HUES48 (cell line): Measurements from ENCODE around the gene NUDT1.
"Not testable (repeated sequence)": the region's sequence is repeated elsewhere in the genome, so short reads cannot be mapped to it uniquely, and the experiment has no call there.

Experiments used
- H3K27ac ChIP-seq: one replicate; pipeline ENCODE4 v1.7.0; 2013; ENCODE audit warnings: low read depth, low read length, inconsistent platforms
- H3K27me3 ChIP-seq: 2 replicates; pipeline ENCODE4 v1.6.1; 2013; ENCODE audit warnings: mild to moderate bottlenecking, low read length; ENCODE audit not compliant: control insufficient read depth, insufficient read depth
- H3K36me3 ChIP-seq: 2 replicates; pipeline ENCODE4 v1.6.1; 2013; ENCODE audit warnings: low read length; ENCODE audit not compliant: control insufficient read depth, insufficient read depth
- H3K4me1 ChIP-seq: 2 replicates; pipeline ENCODE4 v1.6.1; 2013; ENCODE audit warnings: mild to moderate bottlenecking, low read length; ENCODE audit not compliant: control insufficient read depth, insufficient read depth
- H3K4me3 ChIP-seq: 2 replicates; pipeline ENCODE4 v1.5.1; 2013; ENCODE audit warnings: mild to moderate bottlenecking, low read depth, low read length
- H3K9ac ChIP-seq: 2 replicates; pipeline ENCODE4 v1.6.1; 2013; ENCODE audit warnings: mild to moderate bottlenecking, low read depth, low read length, moderate library complexity
- H3K9me3 ChIP-seq: 2 replicates; pipeline ENCODE4 v1.6.1; 2013; ENCODE audit warnings: low read length; ENCODE audit not compliant: control insufficient read depth, insufficient read depth

The NUDT1 gene

DNA sequence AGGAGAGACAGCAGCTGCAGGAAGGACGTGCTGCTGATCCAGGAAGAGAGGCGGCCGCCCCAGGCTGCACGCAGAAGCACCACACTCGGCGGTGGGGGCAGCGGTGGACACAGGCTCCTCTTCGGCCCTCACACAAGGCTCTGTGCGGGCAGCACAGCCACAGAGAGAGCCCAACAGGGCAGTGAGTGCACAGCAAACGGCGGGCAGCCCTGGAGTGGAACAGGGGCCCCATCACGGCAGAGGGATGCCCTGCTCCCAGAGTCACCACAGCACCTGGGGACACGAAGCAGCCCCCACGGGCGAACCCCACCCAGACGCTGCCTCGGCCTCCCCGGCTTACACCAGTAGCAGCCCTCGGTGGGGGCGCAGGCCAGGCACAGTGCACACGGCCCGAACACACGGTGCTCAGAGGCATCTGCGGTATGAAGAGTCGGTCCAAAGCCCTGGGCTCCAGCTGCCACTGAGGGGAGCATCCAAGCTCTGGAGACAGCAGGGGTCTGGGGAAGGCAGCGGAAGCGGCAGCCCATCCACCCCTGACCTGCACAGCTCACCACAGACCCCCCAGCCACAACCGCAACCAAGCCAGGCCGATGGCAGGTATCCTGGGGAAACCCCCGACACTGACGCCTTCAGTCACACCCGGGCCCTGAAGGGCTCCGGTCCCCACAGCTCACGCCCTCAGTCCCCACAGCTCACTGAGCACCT, 16.8 kb downstream of the NUDT1 start:
- no peak overlapping the region for H3K27ac ChIP-seq
- H3K36me3 ChIP-seq = peaks cover 44% of the 10 kb centered on the region
- H3K4me3 ChIP-seq = no peak overlapping the region
- H3K9ac ChIP-seq = no peak overlapping the region
- no peaks in the 10 kb centered on the region for H3K27me3 ChIP-seq
- no peaks in the 10 kb centered on the region for H3K9me3 ChIP-seq
- H3K4me1 ChIP-seq = no peaks in the 10 kb centered on the region

DNA sequence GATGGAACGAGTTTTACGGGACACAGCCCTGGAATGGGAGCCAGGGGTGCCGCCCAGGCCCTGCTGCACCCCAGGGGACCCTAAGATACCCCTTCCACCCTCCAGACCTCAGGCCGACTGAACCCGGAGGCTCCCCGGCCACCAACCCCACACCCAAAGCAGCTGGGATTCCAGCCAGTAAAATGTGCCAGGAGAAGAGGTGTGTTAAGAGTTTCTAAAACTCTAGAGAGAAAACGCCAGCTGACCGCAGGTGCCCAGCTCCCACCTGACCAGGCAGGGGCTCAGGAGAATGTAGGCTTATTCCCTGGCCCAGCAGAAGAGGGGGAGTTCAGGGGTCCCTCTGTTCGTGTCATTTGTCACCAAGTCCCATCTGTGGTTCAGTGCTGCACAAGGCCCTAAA, 17.5 kb downstream of the NUDT1 start:
- H3K27ac ChIP-seq = no peak overlapping the region
- H3K9ac ChIP-seq = no peak overlapping the region
- H3K9me3 ChIP-seq = no peaks in the 10 kb centered on the region
- no peaks in the 10 kb centered on the region for H3K27me3 ChIP-seq
- no peak overlapping the region for H3K4me3 ChIP-seq
- H3K4me1 ChIP-seq = no peaks in the 10 kb centered on the region
- H3K36me3 ChIP-seq = peaks cover 47% of the 10 kb centered on the region

DNA sequence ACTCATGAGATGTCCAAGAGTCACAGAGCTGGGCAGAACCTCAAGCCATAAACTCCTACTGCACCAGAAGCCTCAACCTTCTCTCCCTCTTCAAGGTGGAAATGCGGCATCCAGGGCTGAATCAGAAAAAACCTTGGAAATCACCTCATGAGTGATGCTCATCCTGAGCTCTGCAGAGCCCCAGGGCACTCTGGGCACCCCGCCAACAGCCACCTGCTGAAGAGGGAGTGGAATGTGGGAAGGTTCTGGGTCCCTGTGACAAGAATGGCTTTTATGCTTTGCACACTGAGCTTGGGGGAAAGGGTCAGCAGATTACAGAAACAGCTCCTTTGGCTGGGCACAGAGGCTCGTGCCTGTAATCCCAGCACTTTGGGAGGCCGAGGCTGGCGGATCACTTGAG, 18.8 kb downstream of the NUDT1 start:
- no peaks in the 10 kb centered on the region for H3K4me1 ChIP-seq
- H3K27me3 ChIP-seq = no peaks in the 10 kb centered on the region
- H3K27ac ChIP-seq = no peak overlapping the region
- H3K4me3 ChIP-seq = no peak overlapping the region
- no peak overlapping the region for H3K9ac ChIP-seq
- H3K36me3 ChIP-seq = peaks cover 40% of the 10 kb centered on the region
- H3K9me3 ChIP-seq = no peaks in the 10 kb centered on the region

DNA sequence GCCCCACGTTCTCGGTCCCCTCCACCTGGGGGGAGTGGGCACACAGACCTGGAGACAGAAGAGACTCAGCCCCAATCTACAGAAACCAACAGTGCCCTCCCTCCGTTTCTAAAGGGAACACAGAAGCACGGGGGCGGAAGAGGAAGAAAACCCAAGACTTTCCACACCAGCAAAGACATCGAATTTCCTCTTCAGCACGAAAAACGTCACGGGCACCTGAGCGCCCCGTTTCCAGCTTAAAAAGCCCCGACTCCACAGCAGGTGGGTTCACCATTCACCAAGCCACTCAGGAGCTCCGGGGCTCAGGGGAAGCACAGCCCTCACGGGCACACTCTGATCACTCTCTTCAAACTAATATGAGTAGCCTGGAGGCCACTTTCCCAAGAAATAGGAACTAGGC, 19.6 kb downstream of the NUDT1 start:
- H3K9me3 ChIP-seq = no peaks in the 10 kb centered on the region
- H3K36me3 ChIP-seq = peaks cover 33% of the 10 kb centered on the region
- H3K9ac ChIP-seq = no peak overlapping the region
- H3K4me3 ChIP-seq = no peak overlapping the region
- no peaks in the 10 kb centered on the region for H3K4me1 ChIP-seq
- H3K27me3 ChIP-seq = no peaks in the 10 kb centered on the region
- no peak overlapping the region for H3K27ac ChIP-seq

DNA sequence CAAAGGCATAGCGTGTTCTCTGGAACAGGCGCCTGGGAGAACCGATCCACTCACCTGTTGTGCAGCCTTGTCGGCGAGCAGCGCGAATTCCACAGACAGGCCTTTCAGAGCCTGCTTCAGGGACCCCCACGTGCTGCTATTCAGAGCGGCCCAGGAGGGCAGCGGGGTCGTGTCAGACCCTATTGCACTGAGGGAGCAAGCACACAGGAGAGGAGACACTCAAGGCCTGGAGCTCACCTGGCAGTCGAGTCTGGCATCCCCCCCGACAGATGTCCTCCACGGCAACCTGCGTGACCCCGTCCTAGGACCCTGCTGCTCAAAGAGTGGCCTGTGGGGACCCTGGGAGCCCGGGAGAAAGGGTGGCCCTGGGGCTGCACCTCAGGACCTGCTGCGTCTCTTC, 21.1 kb downstream of the NUDT1 start:
- Histone ChIP-seq H3K9ac (no peak overlapping the region), H3K27me3 (no peaks in the 10 kb centered on the region), H3K27ac (no peak overlapping the region), H3K4me1 (no peaks in the 10 kb centered on the region), H3K36me3 (peaks cover 23% of the 10 kb centered on the region), H3K9me3 (no peaks in the 10 kb centered on the region), H3K4me3 (no peak overlapping the region)

DNA sequence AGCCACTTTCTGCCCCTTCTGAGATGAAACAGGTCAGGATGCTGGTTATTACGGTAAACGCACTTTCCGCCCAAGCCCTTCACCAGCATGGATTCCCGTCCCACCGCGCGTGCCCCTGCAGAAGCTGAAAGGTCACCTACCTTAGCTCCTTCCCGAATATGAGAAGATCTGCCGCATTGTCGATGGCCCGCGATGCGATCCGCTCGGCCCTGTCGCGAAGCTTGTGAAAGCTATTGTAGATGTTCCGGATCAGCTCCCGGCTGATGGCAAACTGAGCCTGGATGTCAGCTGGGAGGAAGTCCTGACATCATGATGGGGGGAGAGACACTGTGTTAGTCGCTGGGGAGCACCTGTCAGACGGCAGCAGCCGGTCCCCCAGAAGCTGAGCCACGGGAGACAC, 22.1 kb downstream of the NUDT1 start:
- H3K36me3 ChIP-seq = peaks cover 23% of the 10 kb centered on the region
- no peak overlapping the region for H3K4me3 ChIP-seq
- no peak overlapping the region for H3K27ac ChIP-seq
- no peak overlapping the region for H3K9ac ChIP-seq
- H3K4me1 ChIP-seq = no peaks in the 10 kb centered on the region
- H3K9me3 ChIP-seq = no peaks in the 10 kb centered on the region
- H3K27me3 ChIP-seq = no peaks in the 10 kb centered on the region

DNA sequence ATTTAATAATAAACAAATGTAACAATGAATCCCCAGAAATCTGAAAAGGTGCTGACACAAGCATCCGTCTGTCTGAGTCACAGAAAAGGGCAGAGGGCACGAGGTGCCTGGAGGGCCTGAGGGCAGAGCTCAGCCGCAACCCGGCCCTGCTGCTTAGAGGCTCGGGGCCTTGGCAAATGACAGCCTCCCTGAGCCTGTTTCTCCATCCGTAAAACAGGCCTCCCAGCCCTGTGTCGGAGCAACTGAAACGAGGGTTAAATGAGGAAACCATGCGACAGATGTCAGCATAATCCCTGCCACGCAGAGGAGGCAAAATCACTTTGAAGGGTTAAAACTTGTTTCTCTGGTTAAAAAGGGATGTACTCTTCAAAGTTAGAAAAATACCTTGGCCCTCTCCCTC, 24.9 kb downstream of the NUDT1 start:
- peaks cover 24% of the 10 kb centered on the region for H3K36me3 ChIP-seq
- no peak overlapping the region for H3K27ac ChIP-seq
- H3K9ac ChIP-seq = no peak overlapping the region
- no peaks in the 10 kb centered on the region for H3K9me3 ChIP-seq
- H3K4me1 ChIP-seq = peaks cover 6% of the 10 kb centered on the region; the same call in 1 of the 2 replicates
- H3K4me3 ChIP-seq = no peak overlapping the region
- no peaks in the 10 kb centered on the region for H3K27me3 ChIP-seq

DNA sequence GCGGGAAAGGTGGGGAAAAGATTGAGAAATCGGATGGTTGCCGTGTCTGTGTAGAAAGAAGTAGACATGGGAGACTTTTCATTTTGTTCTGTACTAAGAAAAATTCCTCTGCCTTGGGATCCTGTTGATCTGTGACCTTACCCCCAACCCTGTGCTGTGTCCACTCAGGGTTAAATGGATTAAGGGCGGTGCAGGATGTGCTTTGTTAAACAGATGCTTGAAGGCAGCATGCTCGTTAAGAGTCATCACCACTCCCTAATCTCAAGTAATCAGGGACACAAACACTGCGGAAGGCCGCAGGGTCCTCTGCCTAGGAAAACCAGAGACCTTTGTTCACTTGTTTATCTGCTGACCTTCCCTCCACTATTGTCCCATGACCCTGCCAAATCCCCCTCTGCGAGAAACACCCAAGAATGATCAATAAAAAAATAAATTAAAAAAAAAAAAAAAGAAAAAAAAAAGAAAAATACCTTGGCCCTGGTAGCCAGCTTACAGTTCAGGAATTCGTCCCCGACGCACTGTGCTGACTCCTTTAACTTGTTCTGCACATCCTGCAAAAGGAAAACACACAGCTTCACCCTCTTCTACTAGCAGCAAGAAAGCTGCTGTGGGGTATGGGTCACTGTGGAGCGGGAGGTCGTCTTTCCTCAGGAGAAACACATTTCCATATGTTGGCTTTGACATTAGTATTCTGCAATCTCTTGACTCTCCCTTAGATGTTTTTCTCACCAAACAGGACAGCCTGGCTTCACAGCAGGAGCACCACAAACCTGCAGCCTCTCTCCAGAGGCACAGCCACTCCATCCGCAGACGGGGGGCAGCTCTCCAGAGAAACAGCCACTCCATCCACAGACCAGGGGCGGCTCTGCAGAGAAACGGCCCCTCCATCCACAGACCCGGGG, 27.3 kb downstream of the NUDT1 start:
- not testable (repeated sequence) for H3K4me1 ChIP-seq, H3K9ac ChIP-seq, H3K9me3 ChIP-seq, H3K27me3 ChIP-seq, H3K4me3 ChIP-seq
- peak overlapping the region; percentile 91 for H3K27ac ChIP-seq
- H3K36me3 ChIP-seq = peaks cover 15% of the 10 kb centered on the region

DNA sequence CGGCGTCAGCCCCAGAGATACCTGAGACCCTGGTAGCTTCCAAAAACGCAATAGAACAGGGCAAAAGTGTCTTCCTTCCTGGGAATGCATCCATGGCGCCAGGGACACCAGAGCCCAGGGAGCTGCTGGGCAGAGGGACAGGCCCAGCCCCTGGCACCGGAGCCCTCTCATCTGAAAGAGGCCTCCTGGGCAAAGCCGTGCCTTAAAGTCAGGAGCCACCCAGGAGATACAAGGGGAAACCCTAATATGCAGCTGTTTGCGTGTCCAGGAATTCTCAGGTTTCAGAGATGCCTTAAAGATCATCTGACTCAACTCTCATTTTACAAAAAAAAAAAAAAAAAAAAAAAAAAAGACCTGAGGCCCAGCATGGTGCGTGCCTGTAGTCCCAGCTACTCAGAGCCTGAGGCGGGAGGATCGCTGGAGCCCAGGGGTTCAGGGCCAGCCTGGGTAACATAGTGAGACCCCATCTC, 28.0 kb downstream of the NUDT1 start:
- Histone ChIP-seq H3K9me3 (no peaks in the 10 kb centered on the region), H3K4me3 (no peak overlapping the region), H3K4me1 (peaks cover 6% of the 10 kb centered on the region; the same call in 1 of the 2 replicates), H3K27me3 (no peaks in the 10 kb centered on the region), H3K27ac (peak overlapping the region; percentile 91), H3K36me3 (peaks cover 15% of the 10 kb centered on the region), H3K9ac (no peak overlapping the region)

DNA sequence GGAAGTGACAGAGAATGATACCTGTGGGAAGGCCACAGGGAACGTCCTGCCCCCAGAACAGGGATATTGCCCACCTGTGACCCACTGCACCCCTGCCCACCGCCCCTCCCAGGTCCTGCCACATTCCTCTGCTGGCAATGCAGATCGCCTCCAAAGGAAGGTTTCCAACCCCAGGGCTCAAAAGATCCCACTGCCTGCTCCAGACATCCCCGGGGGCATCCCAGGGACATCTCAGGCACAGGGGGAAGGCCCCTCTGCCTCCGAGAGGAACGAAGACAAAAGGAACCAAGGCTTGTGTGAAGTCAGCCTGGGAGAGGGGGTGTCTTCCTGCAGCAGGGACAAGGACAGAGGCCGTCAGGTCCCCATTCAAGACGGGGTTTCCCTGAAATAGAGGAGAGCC, 28.5 kb downstream of the NUDT1 start:
- H3K27ac ChIP-seq = peak overlapping the region; percentile 42
- H3K9ac ChIP-seq = no peak overlapping the region
- peaks cover 6% of the 10 kb centered on the region; the same call in 1 of the 2 replicates for H3K4me1 ChIP-seq

More for the DNA sequence above, 28.5 kb downstream of the NUDT1 start:
- Histone ChIP-seq H3K9me3 (no peaks in the 10 kb centered on the region), H3K27me3 (no peaks in the 10 kb centered on the region), H3K4me3 (no peak overlapping the region), H3K36me3 (peaks cover 18% of the 10 kb centered on the region)
